ENCODE results near the gene PCDHB16. TPM values are rescaled to one million over a fixed set of nuclear protein-coding genes. Genes with fewer than 3 reads are reported as not detected.
"Not testable (repeated sequence)": the region's sequence is repeated elsewhere in the genome, so short reads cannot be mapped to it uniquely, and the experiment has no call there.

PCDHB16 gene
- total RNA-seq, 1 donor from 2014 or later = 2.5 TPM

DNA sequence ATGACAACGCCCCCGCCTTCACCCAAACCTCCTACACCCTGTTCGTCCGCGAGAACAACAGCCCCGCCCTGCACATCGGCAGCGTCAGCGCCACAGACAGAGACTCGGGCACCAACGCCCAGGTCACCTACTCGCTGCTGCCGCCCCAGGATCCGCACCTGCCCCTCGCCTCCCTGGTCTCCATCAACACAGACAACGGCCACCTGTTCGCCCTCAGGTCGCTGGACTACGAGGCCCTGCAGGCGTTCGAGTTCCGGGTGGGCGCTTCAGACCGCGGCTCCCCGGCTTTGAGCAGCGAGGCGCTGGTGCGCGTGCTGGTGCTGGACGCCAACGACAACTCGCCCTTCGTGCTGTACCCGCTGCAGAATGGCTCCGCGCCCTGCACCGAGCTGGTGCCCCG lies 2.8 kb upstream of the PCDHB16 start:
- ATAC-seq; intact Hi-C loops (cut with DNase I); DNase-seq (ENCODE audit: missing footprints): not testable (repeated sequence)

DNA sequence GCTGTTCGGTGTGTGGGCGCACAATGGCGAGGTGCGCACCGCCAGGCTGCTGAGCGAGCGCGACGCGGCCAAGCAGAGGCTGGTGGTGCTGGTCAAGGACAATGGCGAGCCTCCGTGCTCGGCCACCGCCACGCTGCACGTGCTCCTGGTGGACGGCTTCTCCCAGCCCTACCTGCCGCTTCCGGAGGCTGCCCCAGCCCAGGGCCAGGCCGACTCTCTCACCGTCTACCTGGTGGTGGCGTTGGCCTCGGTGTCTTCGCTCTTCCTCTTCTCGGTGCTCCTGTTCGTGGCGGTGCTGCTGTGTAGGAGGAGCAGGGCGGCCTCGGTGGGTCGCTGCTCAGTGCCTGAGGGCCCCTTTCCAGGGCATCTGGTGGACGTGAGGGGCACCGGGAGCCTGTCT lies 2.3 kb upstream of the PCDHB16 start:
- DNase-seq (ENCODE audit: missing footprints); intact Hi-C loops (cut with DNase I); ATAC-seq: not testable (repeated sequence)

DNA sequence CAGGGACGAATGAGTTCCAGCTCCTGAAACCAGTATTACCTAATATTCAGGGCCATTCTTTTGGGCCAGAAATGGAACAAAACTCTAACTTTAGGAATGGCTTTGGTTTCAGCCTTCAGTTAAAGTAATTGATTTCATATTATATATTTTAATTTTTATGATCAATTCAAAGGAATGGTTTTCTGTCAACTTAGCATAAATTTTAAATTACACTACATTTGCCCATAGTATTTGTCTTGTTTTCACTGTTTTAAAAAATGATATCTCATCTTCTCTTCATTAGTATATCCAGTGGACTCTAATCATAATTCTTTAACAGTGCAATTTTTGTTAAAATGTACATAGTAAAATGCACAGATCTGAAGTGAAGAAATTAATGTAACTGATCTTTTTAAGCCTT lies 1.9 kb upstream of the PCDHB16 start:
- no peak for ATAC-seq
- no peak for DNase-seq (ENCODE audit: missing footprints)
- intact Hi-C loops (cut with DNase I) = no loop called here

DNA sequence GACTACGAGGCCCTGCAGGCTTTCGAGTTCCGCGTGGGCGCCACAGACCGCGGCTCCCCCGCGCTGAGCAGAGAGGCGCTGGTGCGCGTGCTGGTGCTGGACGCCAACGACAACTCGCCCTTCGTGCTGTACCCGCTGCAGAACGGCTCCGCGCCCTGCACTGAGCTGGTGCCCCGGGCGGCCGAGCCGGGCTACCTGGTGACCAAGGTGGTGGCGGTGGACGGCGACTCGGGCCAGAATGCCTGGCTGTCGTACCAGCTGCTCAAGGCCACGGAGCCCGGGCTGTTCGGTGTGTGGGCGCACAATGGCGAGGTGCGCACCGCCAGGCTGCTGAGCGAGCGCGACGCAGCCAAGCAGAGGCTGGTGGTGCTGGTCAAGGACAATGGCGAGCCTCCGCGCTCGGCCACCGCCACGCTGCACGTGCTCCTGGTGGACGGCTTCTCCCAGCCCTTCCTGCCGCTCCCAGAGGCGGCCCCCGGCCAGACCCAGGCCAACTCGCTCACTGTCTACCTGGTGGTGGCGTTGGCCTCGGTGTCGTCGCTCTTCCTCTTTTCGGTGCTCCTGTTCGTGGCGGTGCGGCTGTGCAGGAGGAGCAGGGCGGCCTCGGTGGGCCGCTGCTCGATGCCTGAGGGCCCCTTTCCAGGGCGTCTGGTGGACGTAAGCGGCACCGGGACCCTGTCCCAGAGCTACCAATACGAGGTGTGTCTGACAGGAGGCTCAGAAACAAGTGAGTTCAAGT lies 2.1 kb downstream of the PCDHB16 start:
- intact Hi-C loops (cut with DNase I); DNase-seq (ENCODE audit: missing footprints); ATAC-seq: not testable (repeated sequence)

DNA sequence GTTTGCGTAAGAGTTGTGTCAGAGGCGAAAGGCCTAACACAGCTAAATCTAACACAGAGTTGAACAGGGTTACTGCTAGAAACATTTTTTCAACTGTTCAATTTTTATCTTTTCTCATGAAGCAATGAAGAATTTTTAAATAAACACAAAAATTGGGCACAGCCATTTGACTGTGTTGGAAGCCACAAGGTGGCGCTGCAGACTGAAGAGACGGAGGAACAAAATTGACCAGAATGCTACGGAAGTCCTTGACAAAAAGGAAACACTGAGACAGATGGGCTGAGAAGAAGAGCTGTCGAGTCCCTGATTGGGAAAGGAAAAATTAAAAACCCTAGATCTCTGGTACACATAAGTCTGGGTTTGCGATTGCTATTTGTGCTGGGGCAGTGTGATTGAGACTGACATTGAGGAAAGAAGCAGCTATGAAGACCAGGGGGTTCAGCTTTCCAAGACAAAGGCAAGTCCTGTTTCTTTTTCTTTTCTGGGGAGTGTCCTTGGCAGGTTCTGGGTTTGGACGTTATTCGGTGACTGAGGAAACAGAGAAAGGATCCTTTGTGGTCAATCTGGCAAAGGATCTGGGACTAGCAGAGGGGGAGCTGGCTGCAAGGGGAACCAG lies 4.8 kb downstream of the PCDHB16 start, which contains the start of gene PCDHB9:
Gene PCDHB9 (plus strand): TSS at position 265 of the 616 bp plus-strand sequence. CDS start 158 bp downstream, at position 423.
- ATAC-seq (no peak), DNase-seq (ENCODE audit: missing footprints) (no peak)
- intact Hi-C loops (cut with DNase I) = no loop called here

DNA sequence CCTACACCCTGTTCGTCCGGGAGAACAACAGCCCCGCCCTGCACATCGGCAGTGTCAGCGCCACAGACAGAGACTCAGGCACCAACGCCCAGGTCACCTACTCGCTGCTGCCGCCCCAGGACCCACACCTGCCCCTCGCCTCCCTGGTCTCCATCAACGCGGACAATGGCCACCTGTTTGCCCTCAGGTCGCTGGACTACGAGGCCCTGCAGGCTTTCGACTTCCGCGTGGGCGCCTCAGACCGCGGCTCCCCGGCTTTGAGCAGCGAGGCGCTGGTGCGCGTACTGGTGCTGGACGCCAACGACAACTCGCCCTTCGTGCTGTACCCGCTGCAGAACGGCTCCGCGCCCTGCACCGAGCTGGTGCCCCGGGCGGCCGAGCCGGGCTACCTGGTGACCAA lies 6.5 kb downstream of the PCDHB16 start:
- intact Hi-C loops (cut with DNase I); ATAC-seq; DNase-seq (ENCODE audit: missing footprints): not testable (repeated sequence)

DNA sequence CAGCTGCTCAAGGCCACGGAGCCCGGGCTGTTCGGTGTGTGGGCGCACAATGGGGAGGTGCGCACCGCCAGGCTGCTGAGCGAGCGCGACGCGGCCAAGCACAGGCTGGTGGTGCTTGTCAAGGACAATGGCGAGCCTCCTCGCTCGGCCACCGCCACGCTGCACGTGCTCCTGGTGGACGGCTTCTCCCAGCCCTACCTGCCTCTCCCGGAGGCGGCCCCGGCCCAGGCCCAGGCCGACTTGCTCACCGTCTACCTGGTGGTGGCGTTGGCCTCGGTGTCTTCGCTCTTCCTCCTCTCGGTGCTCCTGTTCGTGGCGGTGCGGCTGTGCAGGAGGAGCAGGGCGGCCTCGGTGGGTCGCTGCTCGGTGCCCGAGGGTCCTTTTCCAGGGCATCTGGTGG lies 6.9 kb downstream of the PCDHB16 start:
- DNase-seq (ENCODE audit: missing footprints); intact Hi-C loops (cut with DNase I); ATAC-seq: not testable (repeated sequence)

DNA sequence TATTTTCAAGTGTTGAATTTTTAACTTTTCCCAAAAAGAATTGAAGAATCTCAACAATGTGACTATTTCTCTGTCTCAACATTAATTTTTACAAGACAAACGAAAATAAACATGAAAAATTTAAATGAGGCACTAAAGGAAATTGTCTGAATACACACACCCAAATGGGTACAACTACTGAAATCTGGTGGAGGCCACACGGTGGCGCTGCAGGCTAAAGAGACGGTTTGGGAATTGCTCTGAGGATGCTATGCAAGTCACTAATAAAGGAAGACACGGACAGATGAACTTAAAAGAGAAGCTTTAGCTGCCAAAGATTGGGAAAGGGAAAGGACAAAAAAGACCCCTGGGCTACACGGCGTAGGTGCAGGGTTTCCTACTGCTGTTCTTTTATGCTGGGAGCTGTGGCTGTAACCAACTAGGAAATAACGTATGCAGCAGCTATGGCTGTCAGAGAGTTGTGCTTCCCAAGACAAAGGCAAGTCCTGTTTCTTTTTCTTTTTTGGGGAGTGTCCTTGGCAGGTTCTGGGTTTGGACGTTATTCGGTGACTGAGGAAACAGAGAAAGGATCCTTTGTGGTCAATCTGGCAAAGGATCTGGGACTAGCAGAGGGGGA lies 10.0 kb downstream of the PCDHB16 start, which contains the start of gene PCDHB10:
Gene PCDHB10 (plus strand): TSS at position 244 of the 616 bp plus-strand sequence. CDS start 200 bp downstream, at position 444.
- ATAC-seq (no peak), DNase-seq (ENCODE audit: missing footprints) (no peak)
- intact Hi-C loops (cut with DNase I) = no loop called here

DNA sequence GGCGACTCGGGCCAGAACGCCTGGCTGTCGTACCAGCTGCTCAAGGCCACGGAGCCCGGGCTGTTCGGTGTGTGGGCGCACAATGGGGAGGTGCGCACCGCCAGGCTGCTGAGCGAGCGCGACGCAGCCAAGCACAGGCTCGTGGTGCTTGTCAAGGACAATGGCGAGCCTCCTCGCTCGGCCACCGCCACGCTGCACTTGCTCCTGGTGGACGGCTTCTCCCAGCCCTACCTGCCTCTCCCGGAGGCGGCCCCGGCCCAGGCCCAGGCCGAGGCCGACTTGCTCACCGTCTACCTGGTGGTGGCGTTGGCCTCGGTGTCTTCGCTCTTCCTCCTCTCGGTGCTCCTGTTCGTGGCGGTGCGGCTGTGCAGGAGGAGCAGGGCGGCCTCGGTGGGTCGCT lies 12.1 kb downstream of the PCDHB16 start:
- ATAC-seq; intact Hi-C loops (cut with DNase I); DNase-seq (ENCODE audit: missing footprints): not testable (repeated sequence)

DNA sequence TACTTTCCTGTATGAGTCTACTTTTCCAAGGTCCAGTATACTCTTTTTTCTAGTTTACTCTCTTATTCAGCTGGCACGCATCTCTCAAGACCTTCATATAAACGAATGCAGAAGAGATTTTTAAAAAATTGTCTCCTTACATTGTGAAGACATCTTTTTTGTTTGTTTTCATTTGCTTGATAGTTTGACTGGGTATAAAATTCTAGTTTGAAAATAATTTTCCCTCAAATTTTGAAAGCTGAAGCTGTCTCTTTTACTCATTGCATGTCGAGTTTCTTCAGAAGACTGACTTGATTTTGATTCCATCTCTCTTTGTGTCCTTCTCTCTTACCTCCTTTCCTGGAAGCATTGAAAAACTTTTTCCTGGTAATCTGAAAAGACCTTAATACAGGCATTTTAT lies 14.2 kb downstream of the PCDHB16 start:
- DNase-seq (ENCODE audit: missing footprints) (no peak), ATAC-seq (no peak)
- intact Hi-C loops (cut with DNase I) = no loop called here

DNA sequence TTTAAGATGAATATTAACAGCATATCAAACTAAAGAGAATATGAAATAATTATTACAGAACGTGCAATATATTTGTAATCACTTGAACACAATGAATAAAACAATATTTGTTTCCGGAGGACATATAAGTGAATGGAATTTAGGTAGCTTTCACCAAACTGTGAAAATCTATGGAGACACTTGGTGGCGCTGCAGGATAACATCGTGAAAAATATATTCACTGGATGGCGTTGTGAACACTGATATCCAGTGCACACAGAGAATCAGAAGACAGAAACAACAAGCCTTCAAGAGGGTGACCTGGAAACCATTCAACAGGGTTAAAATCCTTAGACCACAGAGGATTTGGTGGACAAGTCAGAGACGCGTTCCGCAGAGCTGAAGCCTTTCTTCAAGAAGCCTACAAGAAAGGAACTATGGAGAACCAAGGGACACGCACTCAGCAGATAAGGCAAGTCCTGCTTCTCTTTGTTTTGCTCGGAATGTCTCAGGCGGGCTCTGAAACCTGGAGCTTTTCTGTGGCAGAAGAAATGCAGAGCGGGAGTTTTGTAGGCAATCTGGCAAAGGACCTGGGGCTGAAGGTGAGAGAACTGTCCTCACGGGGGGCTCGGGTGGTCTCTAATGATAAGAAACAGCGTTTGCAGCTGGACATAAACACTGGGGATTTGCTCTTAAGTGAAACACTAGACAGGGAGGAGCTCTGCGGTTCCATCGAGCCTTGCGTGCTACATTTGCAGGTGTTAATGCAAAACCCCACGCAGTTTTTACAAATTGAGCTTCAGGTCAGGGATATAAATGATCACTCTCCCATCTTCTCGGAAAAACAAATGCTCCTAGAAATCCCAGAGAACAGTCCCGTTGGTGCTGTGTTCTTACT lies 17.4 kb downstream of the PCDHB16 start, which contains the start of gene PCDHB11:
Gene PCDHB11 (plus strand): TSS at position 269 of the 877 bp plus-strand sequence. CDS start 148 bp downstream, at position 417.
- ATAC-seq (no peak), DNase-seq (ENCODE audit: missing footprints) (no peak)
- intact Hi-C loops (cut with DNase I) = no loop called here

DNA sequence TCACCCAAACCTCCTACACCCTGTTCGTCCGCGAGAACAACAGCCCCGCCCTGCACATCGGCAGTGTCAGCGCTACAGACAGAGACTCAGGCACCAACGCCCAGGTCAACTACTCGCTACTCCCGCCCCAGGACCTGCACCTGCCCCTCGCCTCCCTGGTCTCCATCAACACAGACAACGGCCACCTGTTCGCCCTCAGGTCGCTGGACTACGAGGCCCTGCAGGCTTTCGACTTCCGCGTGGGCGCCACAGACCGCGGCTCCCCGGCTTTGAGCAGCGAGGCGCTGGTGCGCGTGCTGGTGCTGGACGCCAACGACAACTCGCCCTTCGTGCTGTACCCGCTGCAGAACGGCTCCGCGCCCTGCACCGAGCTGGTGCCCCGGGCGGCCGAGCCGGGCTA lies 18.9 kb downstream of the PCDHB16 start:
- intact Hi-C loops (cut with DNase I); ATAC-seq; DNase-seq (ENCODE audit: missing footprints): not testable (repeated sequence)

DNA sequence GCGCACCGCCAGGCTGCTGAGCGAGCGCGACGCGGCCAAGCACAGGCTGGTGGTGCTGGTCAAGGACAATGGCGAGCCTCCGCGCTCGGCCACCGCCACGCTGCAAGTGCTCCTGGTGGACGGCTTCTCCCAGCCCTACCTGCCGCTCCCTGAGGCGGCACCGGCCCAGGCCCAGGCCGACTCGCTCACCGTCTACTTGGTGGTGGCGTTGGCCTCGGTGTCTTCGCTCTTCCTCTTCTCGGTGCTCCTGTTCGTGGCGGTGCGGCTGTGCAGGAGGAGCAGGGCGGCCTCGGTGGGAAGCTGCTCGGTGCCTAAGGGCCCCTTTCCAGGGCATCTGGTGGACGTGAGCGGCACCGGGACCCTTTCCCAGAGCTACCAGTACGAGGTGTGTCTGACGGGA lies 19.5 kb downstream of the PCDHB16 start:
- DNase-seq (ENCODE audit: missing footprints); intact Hi-C loops (cut with DNase I); ATAC-seq: not testable (repeated sequence)

DNA sequence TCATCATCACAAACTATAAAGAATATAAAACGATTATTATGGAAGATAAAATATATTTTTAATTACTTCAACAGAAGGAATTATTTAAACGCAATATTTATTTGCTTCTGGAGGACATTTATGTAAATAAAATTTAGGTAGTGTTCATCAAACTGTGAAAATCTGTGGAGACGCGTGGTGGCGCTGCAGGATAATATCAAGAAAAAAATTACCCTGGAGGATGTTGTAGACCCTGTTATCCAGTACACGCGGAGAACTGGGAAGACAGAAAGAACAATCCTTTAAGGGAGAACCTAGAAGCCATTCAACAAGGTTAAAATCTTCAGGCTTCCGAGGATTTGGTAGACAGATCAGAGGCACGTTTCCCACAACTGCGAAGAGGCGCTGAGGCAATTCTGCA lies 26.3 kb downstream of the PCDHB16 start, which contains the start of gene PCDHB12:
Gene PCDHB12 (plus strand): TSS at position 242 of the 400 bp plus-strand sequence. CDS start 189 bp downstream, outside the sequence.
- intact Hi-C loops (cut with DNase I) = no loop called here
- DNase-seq (ENCODE audit: missing footprints) = no peak
- ATAC-seq = no peak

DNA sequence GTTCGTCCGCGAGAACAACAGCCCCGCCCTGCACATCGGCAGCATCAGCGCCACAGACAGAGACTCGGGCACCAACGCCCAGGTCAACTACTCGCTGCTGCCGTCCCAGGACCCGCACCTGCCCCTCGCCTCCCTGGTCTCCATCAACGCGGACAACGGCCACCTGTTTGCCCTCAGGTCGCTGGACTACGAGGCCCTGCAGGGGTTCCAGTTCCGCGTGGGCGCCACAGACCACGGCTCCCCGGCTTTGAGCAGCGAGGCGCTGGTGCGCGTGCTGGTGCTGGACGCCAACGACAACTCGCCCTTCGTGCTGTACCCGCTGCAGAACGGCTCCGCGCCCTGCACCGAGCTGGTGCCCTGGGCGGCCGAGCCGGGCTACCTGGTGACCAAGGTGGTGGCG lies 28.1 kb downstream of the PCDHB16 start:
- intact Hi-C loops (cut with DNase I) = loop anchor here (10.0 kb wide), 1 partner anchor 115 kb away; the partner anchor contains the start of gene TAF7
- not testable (repeated sequence) for DNase-seq (ENCODE audit: missing footprints); ATAC-seq

DNA sequence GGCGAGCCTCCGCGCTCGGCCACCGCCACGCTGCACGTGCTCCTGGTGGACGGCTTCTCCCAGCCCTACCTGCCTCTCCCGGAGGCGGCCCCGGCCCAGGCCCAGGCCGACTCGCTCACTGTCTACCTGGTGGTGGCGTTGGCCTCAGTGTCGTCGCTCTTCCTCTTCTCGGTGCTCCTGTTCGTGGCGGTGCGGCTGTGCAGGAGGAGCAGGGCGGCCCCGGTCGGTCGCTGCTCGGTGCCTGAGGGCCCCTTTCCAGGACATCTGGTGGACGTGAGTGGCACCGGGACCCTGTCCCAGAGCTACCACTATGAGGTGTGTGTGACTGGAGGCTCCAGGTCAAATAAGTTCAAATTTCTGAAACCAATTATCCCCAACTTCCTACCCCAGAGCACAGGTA lies 28.7 kb downstream of the PCDHB16 start:
- ATAC-seq; DNase-seq (ENCODE audit: missing footprints): not testable (repeated sequence)
- intact Hi-C loops (cut with DNase I) = loop anchor here (10.0 kb wide), 1 partner anchor 114 kb away; the partner anchor contains the start of gene TAF7

DNA sequence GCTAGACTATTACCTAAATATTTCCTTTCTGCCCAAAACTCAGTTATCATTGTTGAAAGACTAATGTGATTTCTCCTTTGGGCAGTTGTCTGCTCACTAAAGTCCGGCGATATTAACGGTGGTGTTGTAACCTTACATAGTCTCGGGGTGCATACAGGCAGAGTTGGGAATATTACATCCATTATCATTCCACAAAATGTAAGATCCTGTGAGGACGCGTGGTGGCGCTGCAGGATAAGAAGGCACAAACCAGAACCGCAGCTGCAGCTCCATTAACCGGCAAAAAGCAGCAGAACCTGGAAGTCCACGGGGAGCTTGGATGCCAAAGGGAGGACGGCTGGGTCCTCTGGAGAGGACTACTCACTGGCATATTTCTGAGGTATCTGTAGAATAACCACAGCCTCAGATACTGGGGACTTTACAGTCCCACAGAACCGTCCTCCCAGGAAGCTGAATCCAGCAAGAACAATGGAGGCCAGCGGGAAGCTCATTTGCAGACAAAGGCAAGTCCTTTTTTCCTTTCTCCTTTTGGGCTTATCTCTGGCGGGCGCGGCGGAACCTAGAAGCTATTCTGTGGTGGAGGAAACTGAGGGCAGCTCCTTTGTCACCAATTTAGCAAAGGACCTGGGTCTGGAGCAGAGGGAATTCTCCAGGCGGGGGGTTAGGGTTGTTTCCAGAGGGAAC lies 31.6 kb downstream of the PCDHB16 start, which contains the start of gene PCDHB13:
Gene PCDHB13 (plus strand): TSS at position 264 of the 684 bp plus-strand sequence. CDS start 205 bp downstream, at position 469.
- intact Hi-C loops (cut with DNase I) = loop anchor here (10.0 kb wide), 1 partner anchor 111 kb away; the partner anchor contains the start of gene TAF7
- ATAC-seq (peak; percentile 81), DNase-seq (ENCODE audit: missing footprints) (peak; percentile 80)
